Measurements from ENCODE around the gene BCCIP.

Gene BCCIP

DNA sequence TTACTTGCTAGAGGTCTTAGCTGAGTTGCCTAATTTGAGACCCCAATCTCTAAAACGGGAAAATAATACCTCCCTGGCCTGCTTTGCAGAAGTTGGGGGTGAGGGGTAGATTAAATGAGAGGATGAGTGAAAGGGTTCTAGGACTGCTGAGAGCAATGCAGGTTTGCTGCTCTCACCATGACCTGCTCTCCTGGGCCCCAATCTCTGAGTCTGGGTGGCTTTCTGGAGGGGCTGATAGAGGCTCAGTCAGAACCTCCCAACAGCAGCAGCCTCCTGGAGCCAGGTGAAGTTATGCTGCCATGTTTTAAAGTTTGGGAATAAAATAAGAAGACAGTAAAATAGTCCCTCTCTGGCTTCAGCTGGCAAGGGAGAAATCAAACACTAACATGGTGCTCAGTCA is 7.6 kb upstream of the BCCIP start:
- TF ChIP-seq GATA2 (IDR thresholded peaks at IDR 0.05; ENCODE audit: low read depth, low read length), result no peak
- no peak for TF ChIP-seq GATA3 (IDR thresholded peaks at IDR 0.05; ENCODE audit: low read depth, low read length)

DNA sequence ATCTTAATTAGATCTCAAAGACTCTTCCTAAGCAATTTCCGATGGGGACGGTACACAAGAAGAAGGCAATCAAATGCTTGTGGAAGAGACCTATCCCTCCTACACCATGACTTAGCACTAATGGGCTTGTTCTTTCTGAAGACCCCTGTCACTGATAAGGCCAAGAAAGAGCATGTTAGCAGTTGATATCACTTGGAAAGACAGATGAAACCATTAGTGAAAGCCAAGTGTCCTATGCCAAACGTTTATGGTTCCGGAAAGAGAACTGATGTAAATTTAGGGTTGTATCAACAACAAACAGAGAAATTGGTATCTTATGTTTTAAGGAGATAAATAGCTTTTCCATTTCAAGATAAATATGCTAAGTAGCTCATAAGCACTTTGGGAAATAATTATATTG is 6.8 kb upstream of the BCCIP start:
- TF ChIP-seq GATA2 (IDR thresholded peaks at IDR 0.05; ENCODE audit: low read depth, low read length) (no peak), GATA3 (IDR thresholded peaks at IDR 0.05; ENCODE audit: low read depth, low read length) (no peak)

DNA sequence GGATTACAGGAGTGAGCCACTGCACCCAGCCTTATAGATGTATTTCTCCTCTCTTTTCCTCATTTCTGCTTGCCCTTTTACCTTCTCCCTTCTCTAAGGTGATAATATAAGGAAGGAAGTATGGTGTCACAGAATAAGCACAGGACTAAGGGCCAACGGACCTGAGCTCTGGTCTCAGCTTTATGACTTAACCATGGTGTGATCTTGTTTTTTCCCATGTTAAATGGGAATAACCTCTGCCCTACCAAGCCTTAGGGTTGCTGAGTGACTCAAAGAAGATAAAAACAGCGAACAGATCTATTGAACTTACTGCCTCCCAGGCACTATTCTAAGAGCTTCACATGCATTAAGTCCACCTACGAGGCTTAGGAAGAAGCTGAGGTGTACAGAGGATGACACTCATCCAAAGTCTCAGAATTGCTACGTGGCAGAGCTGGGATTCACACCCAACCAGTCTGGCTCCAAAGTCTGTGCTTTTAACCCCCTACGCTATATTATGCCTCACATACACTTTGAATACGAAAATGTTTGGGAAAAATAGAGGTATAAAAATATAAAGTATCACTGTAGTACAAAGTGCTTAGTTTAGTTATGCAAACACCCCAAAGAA is 5.9 kb upstream of the BCCIP start:
- TF ChIP-seq GATA3 (IDR thresholded peaks at IDR 0.05; ENCODE audit: low read depth, low read length) (no peak), GATA2 (IDR thresholded peaks at IDR 0.05; ENCODE audit: low read depth, low read length) (no peak)

DNA sequence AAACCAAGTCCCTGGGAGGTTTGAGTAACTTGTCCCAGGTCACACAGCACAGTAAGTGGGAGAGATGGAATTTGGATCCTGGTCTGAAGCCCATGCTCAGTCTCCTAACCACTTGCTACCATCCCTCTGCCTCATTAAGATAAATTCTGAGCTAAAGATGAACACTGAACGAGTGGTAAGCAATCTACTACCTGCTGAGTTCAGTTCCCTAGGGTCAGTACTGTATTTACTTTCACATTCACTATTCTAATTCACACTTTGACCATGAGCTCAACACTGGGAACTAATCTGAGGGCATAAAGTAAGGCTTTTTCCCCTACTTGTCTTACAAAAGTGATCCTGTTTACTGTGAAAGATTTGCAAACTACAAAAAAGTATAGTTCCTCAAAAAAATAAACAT is 2.6 kb upstream of the BCCIP start:
- TF ChIP-seq GATA3 (IDR thresholded peaks at IDR 0.05; ENCODE audit: low read depth, low read length), result no peak
- no peak for TF ChIP-seq GATA2 (IDR thresholded peaks at IDR 0.05; ENCODE audit: low read depth, low read length)

DNA sequence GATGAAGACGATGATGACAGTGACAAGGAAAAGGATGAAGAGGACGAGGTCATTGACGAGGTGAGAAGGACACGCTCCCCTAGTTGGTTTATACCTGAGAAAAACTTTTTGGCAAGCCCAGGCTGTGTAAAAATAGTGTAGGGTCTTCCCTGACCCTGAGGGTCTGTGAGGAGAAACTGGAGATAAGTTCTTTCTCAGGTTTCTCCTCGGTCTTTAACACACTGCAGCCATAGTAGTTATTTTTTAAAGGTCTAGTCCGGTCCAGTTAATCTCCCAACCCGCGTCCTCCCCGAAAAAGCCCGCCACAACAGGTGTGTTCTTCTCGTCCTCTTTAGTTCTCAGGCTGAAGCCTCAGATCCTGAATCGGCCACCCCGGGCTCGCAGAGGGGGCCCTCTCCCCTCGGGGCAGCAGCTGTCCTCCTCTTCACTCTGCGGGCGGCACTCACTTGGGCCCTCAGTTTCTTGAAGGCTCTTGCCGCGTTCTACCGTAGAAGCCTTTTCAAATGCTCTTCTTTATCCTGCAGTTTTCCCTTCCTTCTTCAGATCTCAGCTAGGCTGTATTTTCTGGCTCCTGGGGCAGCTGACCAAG is 411 bp downstream of the BCCIP start:
- TF ChIP-seq GATA2 (IDR thresholded peaks at IDR 0.05; ENCODE audit: low read depth, low read length) (no peak), GATA3 (IDR thresholded peaks at IDR 0.05; ENCODE audit: low read depth, low read length) (no peak)

DNA sequence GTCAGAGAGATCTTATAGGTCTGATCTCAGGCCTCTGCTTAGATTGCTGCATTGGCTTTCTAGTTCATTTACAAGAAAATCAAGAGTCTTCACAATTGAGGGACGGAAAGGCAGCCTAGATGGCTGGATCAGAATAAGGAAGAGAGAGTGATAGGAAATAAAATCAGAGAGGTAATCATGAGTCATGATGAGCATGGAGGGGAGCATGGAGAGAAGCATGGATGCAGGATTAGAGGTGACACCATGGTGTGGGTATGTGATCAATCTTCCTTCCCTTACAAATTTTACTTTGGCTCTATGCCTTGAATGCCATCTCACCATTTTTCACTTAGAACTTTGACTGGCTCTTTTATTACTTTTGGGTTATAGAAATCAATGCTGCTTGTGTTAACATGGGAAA is 1.4 kb downstream of the BCCIP start:
- TF ChIP-seq GATA3 (IDR thresholded peaks at IDR 0.05; ENCODE audit: low read depth, low read length), result no peak
- no peak for TF ChIP-seq GATA2 (IDR thresholded peaks at IDR 0.05; ENCODE audit: low read depth, low read length)

DNA sequence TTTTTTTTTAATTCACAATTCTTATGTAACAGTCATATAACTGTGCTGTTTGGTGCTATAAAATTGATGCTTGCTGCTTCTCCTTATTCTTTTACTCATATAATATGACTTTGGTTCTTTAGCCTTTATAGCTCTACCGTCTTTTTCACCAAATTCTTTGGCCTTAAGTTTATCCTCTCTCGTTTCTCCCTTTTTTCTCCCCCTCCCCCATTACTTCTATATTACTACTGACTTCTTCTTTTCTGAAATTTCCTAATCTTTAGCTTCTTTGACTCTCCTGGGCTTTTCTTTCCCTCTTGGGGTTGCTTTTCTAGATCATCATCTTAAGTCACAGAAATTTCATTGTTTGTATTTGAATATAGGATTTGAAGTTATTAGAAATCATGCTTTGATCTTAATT is 3.8 kb downstream of the BCCIP start:
- TF ChIP-seq GATA2 (IDR thresholded peaks at IDR 0.05; ENCODE audit: low read depth, low read length) (no peak), GATA3 (IDR thresholded peaks at IDR 0.05; ENCODE audit: low read depth, low read length) (no peak)

DNA sequence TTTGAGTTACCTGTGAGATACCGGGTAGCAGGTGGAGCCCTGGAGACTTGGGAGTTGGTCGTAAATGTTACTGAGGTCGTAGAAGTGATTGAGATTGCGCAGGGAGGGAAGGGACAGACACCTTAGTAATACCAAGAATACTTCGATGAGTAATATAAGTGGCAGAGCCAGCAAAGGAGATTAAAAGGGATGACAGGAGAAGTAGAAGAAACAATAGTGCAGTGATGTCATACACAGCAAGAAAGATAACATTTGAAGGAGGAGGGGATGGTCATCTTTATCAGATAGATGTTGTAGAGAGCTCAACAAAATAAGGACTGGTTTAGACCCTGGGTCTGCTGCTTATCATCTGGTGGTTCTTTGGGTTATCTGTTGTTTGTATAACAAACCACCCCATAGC is 5.0 kb downstream of the BCCIP start:
- TF ChIP-seq GATA2 (IDR thresholded peaks at IDR 0.05; ENCODE audit: low read depth, low read length), result no peak
- no peak for TF ChIP-seq GATA3 (IDR thresholded peaks at IDR 0.05; ENCODE audit: low read depth, low read length)

DNA sequence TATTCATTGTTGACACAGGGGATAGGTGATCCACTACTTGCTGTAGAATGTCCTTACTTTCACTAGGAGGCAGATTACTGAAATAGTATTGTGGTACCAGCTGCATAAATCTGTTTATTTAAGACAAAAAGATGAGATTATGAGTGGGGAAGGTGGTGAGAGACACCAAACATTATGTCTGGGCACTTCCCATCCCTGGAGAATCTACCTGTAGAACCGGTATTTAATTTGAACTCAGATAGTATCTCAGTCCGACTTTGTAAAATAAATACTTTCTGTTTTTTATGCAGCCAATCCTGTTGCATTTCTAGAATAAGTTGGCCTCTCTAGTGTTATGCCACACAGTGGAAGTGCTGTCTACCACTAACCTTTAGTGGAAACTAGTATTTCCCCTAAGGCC is 13.4 kb downstream of the BCCIP start:
- TF ChIP-seq GATA2 (IDR thresholded peaks at IDR 0.05; ENCODE audit: low read depth, low read length), result no peak

DNA sequence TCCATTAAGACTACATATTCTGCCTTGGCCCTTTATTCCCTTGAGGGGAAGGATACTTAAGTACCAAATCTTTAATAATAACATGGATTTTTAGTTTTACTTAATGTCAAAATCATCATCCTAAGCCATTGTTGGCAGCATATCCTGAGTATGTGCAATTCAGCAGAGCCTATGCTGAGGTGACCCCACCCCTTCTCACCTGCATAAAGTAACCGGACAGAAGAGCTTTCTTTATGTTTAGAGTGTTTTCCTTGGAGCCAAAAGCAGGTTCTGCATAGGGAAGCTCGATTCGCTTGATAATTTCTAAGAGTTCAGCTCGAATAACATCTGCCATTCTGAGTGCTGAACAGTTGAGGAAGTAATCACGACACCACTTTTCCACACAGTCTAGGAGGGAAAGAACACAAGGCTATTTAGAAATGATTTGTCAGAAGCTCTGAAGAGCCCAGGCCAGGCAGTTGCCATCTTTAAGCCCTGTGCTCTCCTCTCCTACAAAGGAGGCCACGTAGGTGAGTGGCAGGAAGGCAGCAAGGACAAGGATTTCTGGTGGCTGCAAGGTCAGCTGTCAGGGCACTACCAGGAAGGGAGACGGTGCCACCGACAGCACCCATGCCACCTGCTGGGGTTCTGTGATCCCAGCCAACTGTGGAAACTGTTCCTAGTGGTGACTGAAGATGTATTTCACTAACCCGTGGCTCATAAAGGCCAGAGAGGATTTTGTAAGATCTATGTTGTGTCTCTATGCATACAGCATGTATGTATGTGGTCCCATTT is 15.6 kb downstream of the BCCIP start:
- TF ChIP-seq GATA3 (IDR thresholded peaks at IDR 0.05; ENCODE audit: low read depth, low read length), result no peak
- TF ChIP-seq GATA2 (IDR thresholded peaks at IDR 0.05; ENCODE audit: low read depth, low read length), result no peak

DNA sequence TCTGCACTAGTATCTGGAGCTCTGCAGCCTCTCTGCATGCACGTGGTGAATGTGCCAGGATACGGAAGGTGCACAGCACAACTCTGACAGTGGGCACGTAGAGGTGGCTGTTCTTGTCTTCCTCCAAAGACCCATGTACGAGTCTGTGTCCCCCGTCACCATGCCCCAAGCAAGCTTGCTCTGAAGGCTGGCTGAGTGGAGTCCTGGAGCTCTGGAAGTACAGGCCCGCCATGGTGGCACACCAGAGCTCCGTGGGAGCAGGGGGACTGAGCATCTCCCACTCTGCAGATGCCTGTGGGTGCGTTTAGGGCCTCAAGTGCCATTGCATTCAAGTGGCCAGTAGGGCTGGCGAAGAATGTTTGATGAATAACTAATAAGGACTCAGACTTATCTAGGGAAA is 17.1 kb downstream of the BCCIP start:
- TF ChIP-seq GATA3 (IDR thresholded peaks at IDR 0.05; ENCODE audit: low read depth, low read length), result no peak
- TF ChIP-seq GATA2 (IDR thresholded peaks at IDR 0.05; ENCODE audit: low read depth, low read length), result no peak

DNA sequence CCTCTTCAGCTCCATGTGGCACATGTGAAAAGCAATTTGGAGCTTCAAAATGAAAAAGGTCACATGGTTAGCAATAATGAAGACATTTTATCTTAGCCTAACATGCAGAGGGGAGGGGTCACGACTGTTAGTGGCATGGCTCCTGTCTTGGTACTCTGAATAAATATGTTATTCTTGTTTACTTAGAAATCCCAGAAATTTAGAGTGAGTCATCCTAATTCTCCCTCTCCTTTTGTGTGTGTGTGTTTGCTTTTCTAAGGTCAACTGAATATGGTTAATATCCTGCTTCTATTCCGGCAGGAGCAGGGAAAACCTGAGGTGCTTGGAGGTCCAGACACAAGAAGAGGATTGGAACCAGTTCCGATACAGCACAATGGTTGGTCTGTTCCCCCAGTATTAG is 17.6 kb downstream of the BCCIP start:
- TF ChIP-seq GATA3 (IDR thresholded peaks at IDR 0.05; ENCODE audit: low read depth, low read length) (no peak), GATA2 (IDR thresholded peaks at IDR 0.05; ENCODE audit: low read depth, low read length) (no peak)

DNA sequence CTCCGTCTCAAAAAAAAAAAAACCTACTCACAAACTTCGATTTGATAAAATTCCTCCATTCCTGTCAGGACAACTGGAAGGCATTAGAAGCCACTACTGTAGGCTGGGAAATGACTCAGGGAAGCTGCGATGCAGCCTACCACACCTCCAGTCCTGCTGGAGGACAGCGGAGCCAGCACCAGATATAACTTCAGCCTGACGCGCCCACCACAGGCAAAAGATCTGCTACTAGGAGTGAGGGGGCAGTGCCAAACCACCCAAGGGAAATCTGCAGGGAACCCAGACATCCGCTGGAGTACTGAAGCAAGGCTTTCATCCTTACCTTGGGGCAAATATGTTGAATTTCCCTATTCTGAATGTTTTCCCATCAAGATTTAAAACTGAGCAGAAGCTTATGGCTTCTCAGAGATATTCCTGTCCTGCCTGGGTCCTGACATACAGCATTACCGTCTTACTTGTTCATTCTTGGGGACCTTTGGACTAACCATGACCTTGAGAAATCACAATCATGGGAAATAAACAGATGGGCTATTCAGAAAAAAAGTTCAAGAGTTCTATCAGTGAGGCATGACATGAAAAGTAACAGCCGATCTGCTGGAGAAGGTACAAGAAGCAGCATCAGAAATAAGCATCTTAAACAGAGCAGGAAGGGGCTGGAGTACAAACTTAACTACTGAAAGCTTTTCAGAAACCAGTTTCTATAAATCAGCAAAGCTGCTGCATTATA is 20.4 kb downstream of the BCCIP start:
- TF ChIP-seq GATA2 (IDR thresholded peaks at IDR 0.05; ENCODE audit: low read depth, low read length) (no peak), GATA3 (IDR thresholded peaks at IDR 0.05; ENCODE audit: low read depth, low read length) (no peak)

DNA sequence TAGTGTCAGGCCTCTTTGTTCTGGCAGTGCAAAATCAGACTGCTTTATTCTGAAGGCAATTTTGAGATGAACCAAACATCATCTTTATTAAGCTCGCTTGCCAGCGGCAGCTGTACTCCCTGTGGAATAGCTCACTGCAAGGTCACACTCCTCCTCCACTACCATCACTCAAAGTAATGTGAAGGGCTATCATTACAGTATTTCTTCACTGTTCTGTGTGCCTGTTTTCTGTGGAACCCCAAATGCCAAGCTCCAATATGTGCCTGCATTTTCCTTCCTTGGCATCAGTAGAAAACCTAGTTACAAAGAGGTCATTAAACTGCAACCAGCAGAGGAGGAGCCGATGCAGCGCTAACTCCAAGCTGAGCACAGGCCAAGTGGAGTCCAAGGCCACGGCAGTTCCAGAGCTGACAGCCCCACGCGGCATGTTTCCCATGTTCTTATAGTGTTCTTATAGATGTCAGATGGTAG is 21.4 kb downstream of the BCCIP start:
- no peak for TF ChIP-seq GATA3 (IDR thresholded peaks at IDR 0.05; ENCODE audit: low read depth, low read length)
- no peak for TF ChIP-seq GATA2 (IDR thresholded peaks at IDR 0.05; ENCODE audit: low read depth, low read length)

Data from SH-SY5Y (cell line).